ENCODE data around the gene RASSF9.

The RASSF9 gene

DNA sequence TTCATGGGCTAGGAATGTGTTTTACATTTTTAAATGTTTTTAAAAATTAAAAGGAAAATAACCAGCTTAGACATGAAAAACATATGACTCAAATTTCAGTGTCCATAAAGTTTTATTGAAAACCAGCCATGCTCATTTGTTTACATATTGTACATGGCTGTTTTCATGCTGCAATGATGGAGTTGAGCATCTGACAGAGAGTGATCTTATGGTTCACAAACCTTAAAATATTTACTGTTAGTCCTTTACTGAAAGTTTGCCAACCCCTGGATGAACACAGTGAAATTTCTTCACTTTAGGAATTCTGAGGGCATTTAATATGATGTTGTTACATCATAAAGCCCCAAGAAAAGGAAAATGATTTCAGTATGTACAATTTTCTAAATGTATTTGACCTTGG is 16.1 kb downstream of the RASSF9 start:
- DNase-seq, result no peak

DNA sequence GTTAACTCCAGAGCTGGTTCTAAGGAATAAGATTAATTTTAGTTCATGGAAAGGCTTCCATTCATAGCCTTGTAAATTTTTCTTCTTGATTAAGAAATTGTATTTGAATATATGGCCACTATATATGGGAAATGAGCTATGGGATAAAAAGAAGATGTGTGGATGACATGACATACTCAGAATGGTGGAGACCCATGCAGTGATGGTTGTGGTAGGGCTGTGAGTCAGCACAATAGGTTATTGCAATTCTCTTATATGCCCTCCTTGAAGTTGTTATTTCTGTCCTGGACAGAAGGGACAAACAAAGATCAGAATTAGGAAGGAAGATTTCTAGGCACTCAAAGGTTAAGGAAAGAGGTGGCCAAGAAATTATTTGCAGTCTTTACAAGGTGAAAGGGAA is 21.5 kb downstream of the RASSF9 start:
- DNase-seq, result no peak

DNA sequence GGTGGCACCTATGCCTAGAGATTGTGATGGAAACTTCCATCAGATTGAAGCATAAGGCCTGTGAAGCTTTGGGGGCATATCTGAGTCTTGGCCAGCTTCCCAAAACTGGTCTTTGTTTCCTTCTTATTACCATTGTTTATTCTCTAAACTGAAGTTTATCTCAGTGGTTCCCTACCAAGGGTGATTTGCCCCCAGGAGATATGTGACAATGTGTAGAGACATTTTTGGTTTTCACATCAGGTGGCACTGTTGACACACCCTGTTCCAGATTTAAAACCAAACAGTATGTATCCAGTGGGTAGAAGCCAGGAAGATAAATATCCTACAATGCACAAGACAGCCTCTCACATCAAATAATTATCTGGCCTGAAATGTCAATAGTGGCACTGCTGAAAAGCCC is 22.1 kb downstream of the RASSF9 start:
- no peak for DNase-seq

DNA sequence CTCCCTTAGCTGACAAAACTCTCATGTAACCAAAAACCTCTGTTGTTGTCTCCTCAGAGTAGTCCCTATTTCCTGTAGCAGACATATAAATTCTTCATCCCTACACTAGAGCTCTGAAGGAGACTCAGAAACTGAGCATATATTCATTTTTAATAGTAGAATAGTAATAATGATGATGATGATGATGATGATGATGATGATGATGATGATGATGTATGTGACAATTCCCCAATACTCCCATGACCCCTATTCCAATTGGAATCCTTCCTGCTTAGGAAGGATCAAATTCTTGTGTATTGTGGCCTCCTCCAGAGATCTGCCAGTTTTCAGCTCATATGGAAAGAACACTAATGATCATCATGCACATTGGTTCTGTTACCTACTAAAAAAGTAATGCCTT is 26.7 kb downstream of the RASSF9 start:
- no peak for DNase-seq

- DNase-seq, result no peak
Observed at GRCh38 chr12:85807730-85808129, 28.5 kb downstream of the RASSF9 start.

- DNase-seq, result no peak
Observed at GRCh38 chr12:85805654-85806053, 30.6 kb downstream of the RASSF9 start.

GRCh38 chr12:85804663-85805062 is 31.5 kb downstream of the RASSF9 start:
- DNase-seq, result no peak

DNA sequence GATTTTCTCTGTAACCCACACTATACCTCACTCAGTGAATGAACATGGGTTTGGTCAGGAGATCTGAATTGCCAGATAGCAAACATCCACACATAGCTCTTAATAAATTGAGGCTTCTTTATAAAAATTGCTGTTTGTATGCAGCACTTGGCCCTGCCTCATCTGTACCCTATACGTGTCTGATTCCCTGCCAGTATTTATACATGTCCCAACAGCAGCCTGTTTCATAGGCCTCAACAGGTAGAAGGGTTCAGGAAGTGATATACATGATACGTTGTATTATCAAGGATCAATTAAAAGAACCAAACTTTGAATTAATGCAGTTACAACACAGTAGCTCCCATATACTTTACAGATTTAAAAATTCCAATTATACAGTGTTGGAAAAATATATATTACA is 32.3 kb downstream of the RASSF9 start:
- no peak for DNase-seq

DNA sequence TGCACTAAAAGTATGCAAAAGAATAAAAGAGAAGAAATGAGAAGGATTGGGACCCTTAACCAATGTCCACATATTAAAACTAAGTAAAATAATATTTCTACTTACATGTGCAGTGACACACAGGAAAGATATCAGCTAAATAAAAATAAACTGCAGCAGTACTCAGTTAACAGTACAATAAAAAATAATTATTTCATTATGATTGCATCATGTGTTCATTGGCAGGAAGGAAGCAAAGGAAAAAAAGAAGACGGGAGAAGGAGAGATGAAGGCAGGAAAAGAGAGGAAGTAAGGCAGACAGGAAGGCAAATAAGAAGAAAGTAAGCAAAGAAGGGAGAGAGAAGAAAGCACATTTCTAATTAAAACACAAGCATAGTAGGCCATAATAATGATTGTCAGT is 33.0 kb downstream of the RASSF9 start:
- DNase-seq, result no peak

DNA sequence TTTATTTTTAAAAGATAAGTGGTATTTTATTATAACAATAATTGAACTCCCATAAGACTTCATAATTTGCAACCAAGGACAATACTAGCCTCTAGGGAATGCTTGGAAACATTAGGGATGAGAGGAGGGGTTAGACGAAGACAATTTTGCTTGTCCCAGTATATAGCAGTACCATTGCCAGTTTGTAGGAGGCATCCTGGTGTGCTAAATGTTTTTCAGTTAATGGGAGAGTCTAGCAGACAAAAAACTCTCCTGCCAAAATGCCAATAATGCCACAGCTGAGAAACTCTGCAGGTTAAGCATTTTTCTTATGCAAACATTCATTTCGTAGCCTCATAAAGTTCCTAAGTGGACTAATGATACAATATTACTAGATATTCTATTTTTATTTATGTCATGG is 38.1 kb downstream of the RASSF9 start:
- no peak for DNase-seq

GRCh38 chr12:85796001-85796400 is 40.2 kb downstream of the RASSF9 start:
- no peak for DNase-seq

- DNase-seq, result no peak
Observed at GRCh38 chr12:85794531-85794930, 41.7 kb downstream of the RASSF9 start.

DNA sequence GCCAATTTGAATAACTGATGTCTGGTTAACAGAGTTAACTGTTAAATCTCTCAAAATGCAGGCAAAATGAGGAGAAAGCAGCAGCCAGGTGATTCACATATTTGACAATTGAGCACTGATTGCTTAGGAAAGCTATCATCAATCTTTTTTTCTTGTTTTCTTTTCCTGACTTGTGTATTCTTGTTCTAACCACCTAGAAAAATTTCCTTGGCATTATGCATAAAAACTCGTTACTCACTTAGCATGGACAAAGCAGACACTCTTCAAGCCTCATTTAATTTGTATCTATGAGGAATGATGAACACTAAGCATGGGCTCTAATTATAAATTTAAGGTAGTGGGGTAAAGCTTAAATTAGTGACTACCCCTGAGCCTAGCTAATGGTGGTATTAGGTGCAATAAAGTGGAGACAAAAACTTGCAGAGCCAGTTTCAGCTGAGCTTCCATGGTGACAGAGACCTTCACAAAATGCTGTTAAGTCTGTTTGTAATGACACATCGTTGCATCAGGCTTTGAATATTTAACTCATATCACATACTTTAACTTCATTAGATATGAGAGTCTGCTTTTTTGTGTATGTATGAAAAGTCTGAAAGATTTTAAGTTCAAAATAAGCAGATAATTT is 52.0 kb downstream of the RASSF9 start:
- no peak for DNase-seq

DNA sequence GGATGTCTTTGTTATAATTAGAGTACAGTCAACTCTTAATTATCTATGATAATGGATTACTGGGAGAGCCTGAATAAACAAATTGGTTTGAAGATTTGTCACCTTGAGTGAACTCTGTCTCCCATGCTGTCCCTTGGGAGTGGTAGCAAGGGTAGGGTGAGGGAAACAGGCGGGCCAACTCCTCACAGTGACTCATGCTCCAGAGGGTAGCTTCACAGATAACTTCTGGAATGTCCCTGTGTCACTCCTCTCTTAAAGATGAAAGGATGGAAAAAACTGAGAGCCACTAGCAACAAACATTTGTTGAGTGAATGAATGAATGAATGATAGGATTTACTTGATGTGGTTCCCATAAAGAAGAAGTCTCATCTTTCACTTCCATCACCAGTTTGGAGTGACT is 53.5 kb downstream of the RASSF9 start:
- DNase-seq, result no peak

DNA sequence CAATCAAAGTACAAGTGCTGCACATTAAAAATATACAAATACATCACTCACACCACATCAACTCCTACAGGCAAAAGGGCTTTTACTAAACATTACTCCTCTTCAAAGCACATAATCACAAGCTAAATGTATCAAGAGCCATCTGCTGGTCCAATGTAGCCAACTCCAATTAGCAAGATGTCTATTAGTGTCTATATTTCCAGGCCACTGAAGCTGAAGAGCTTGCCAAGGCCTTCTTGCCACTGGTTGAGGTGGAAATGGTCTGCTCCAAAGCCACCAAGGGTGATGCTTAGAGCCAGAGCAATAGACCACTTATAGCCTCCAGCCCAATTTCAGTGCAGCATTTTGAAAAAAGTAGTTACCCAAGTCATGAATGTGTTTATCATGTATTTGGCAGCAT is 54.4 kb downstream of the RASSF9 start:
- DNase-seq, result no peak

DNA sequence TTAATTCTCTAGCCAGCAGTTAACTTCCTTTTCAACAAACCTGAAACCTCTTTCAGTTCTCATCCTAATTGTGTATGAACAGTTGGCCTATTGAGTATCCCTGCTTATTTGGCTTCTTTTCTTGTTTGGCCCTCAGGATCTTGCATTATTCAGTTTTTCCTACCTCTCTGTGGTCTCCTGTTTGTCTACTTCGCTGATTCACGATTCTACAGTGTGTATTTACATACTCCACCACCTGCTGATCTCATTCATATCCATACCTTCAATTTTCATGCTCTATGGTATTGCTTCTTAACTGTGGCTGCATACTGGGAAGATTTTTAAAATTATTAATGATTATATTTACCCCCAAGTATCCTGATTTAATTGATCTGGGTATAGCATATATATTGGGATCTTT is 56.4 kb downstream of the RASSF9 start:
- DNase-seq, result no peak

DNA sequence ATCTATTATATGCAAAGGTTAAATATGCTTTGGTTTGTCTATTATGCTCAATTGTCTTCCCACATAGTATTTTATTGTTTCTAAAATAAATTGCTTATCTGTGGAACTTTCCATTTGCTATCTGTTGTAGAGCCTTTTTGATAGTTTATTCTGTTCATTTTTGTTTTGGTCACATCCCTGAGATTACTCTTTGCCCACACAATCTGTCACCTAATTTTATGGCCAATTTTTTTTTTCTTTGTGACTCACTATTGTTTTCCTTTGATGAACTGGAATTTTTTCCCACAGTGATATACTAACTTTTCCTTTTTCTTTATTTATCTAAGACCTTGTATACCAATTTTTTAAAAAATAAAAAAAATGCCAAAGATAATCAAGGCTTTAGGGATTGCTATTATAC is 61.1 kb downstream of the RASSF9 start:
- no peak for DNase-seq

DNA sequence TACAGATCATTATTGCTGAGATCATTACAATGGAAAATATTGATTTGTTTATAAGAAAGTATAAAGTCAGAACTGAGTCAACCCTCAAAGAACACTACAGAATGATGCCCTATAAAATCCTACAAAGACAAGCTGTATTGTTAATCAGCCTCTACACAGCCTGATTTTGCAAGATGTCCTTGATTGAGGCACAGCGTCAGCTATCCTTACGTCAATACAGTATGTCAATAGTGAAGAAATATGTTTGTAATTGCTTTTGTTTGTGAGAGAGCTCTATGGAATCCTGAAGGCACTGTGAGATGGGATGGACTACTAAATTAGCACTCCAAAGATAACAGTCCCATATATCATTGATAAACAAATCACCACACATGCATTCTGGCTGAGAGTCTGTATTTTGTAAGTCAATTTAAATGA is 70.7 kb downstream of the RASSF9 start:
- no peak for DNase-seq

DNA sequence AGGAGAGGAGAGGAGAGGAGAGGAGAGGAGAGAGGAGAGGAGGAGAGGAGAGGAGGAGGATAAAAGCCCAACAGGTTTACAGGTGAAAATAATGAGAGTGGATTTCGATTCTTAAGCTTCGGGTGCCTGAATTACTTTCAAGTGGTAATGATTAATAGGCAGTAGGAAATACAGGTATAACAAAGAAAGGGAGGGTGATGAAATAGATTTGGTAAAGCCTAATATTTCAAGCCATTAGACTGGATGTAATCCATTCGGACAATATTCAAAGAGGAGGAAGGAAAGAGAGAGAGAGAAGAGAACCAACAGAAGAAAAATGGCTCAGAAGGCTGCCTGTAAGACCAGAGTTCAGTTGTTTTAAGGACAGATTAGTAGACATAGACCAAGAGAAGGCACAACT is 76.6 kb downstream of the RASSF9 start:
- DNase-seq, result no peak

GRCh38 chr12:85759091-85759490 is 77.1 kb downstream of the RASSF9 start:
- DNase-seq, result no peak

- DNase-seq, result no peak
Observed at GRCh38 chr12:85755760-85756159, 80.4 kb downstream of the RASSF9 start.

All from activated CD4-positive, alpha-beta T cell treated with anti-CD3 and anti-CD28 coated beads for 4 hours (primary cell).